Naive thymus-derived CD4-positive, alpha-beta T cell (primary cell): ENCODE results near the gene TMEM209. TPM values are rescaled to one million over a fixed set of nuclear protein-coding genes. Genes with fewer than 3 reads are reported as not detected.

ENCODE experiments used
- ATAC-seq: fragments of 150-1000 bp; cut with Tn5 transposase; 2 replicates; pipeline ENCODE4 v1.10.0; 2021; ENCODE audit warnings: mild to moderate bottlenecking, moderate library complexity
- CTCF ChIA-PET: fragments of 350-600 bp; sonication (Branson Sonifier 250); formaldehyde crosslinking; loops from one replicate; lab custom pipeline; 2021; ENCODE audit warnings: antibody characterized with exemption; lab: Charles Lee
- POLR2A ChIA-PET: fragments of 350-600 bp; sonication (Branson Sonifier 250); formaldehyde crosslinking; loops from one replicate; lab custom pipeline; 2021; ENCODE audit warnings: antibody characterized with exemption, inconsistent platforms; lab: Charles Lee
- DNase-seq, 9 donors: peaks; one replicate each; pipeline versions ENCODE4 v3.0.0 to v3.0.0-alpha.2; 2020 to 2022; ENCODE audit warnings: mixed read lengths in 1 of 9
- H3K27ac ChIP-seq: one replicate; pipeline ENCODE4 v1.7.0; 2013; ENCODE audit warnings: mild to moderate bottlenecking, low read depth, low read length, moderate library complexity
- H3K27me3 ChIP-seq, 2 donors: one replicate each; pipeline ENCODE4 v1.7.0; 2013; ENCODE audit warnings: low read length in 2 of 2, mild to moderate bottlenecking in 2 of 2, moderate library complexity in 2 of 2; ENCODE audit not compliant: control insufficient read depth in 2 of 2, insufficient read depth in 2 of 2
- H3K36me3 ChIP-seq, 3 experiments: 1 replicate in 2 of 3; 2 replicates in 1 of 3; pipeline ENCODE4 v1.7.0; 2013; ENCODE audit warnings: low read length in 3 of 3, mild to moderate bottlenecking in 3 of 3, moderate library complexity in 1 of 3; ENCODE audit not compliant: insufficient read depth in 3 of 3, control insufficient read depth in 2 of 3
- H3K4me1 ChIP-seq, 2 donors: one replicate each; pipeline ENCODE4 v1.7.0; 2013; ENCODE audit warnings: low read length in 2 of 2, mild to moderate bottlenecking in 2 of 2, moderate library complexity in 1 of 2; ENCODE audit not compliant: control insufficient read depth in 2 of 2, insufficient read depth in 2 of 2
- H3K4me3 ChIP-seq: 2 replicates; pipeline ENCODE4 v1.7.0; 2013; ENCODE audit warnings: mild to moderate bottlenecking, low read length
- H3K9me3 ChIP-seq, 3 experiments: 1 replicate in 2 of 3; 2 replicates in 1 of 3; pipeline ENCODE4 v1.7.0; 2013; ENCODE audit warnings: low read length in 3 of 3; ENCODE audit not compliant: control insufficient read depth in 2 of 3
- H3K27ac Mint-ChIP-seq, 9 donors: one replicate each; pipeline ENCODE4 v1.8.0; 2020 to 2022; ENCODE audit warnings: mixed read lengths in 9 of 9, mild to moderate bottlenecking in 8 of 9, moderate library complexity in 5 of 9, inconsistent platforms in 2 of 9
- H3K27me3 Mint-ChIP-seq, 5 donors: one replicate each; pipeline ENCODE4 v1.8.0; 2021 to 2022; ENCODE audit warnings: mixed read lengths in 5 of 5, mild to moderate bottlenecking in 1 of 5
- H3K36me3 Mint-ChIP-seq, 5 donors: one replicate each; pipeline ENCODE4 v1.8.0; 2020 to 2022; ENCODE audit warnings: mixed read lengths in 5 of 5, mild to moderate bottlenecking in 3 of 5, inconsistent platforms in 1 of 5
- H3K4me1 Mint-ChIP-seq, 7 donors: one replicate each; pipeline ENCODE4 v1.8.0; 2020 to 2022; ENCODE audit warnings: mixed read lengths in 7 of 7, mild to moderate bottlenecking in 3 of 7, inconsistent platforms in 1 of 7
- H3K4me3 Mint-ChIP-seq, 10 donors: one replicate each; pipeline ENCODE4 v1.8.0; 2020 to 2022; ENCODE audit warnings: mild to moderate bottlenecking in 10 of 10, mixed read lengths in 10 of 10, moderate library complexity in 6 of 10, inconsistent platforms in 2 of 10
- H3K9me3 Mint-ChIP-seq, 11 donors: one replicate each; pipeline ENCODE4 v1.8.0; 2020 to 2022; ENCODE audit warnings: mixed read lengths in 11 of 11, mild to moderate bottlenecking in 4 of 11, inconsistent platforms in 1 of 11, moderate library complexity in 1 of 11
- intact Hi-C, 2 donors: fragments of 100-400 bp; cut with micrococcal nuclease; formaldehyde crosslinking; loops; one replicate each; pipeline ENCODE4 v1.15.1; 2023
- polyA plus RNA-seq, 2 donors: library from polyadenylated mRNA; unstranded; fragments of 300-500 nt; fragmentation: Illumina TruSeq; gene quantifications; one replicate each; pipeline ENCODE4 v1.2.3, GENCODE V29; 2021
- total RNA-seq, 6 experiments: library from RNA in 5 of 6; stranded (reverse) in 5 of 6; gene quantifications; 1 replicate in 5 of 6; 2 replicates in 1 of 6; pipeline ENCODE4 v1.2.3 and lab custom pipeline; 2021 to 2026

The TMEM209 gene
- total and polyA plus RNA-seq, 7 experiments from 2014 or later: 18.8 to 53.9 (median 35.6) TPM

DNA sequence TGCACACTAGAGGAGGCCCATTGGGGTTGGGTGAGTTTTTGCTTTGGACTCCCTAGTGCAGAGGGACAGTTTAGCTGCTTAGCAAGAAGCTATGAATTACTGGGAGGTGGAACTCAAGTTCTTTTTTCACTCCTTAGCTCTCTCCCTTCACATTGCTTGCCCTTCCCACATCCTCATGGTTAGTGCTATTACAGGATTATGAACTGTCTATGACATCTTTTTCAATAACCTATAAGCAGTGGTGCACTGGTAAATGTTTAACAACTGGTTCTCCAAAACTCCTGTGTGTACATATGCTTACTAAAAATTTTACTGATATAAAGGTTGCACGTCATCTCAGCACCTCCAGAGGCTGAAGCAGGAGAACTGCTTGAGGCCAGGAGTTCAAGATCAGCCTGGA, 8.6 kb upstream of the TMEM209 start:
- DNase-seq: no peak
- POLR2A ChIA-PET: interaction anchor here (0.6 to 0.8 kb wide), 2 partner anchors 8 to 173 kb away, joined by 3 to 4 read pairs; partner anchors contain the start of gene TMEM209
- CTCF ChIA-PET: interaction anchor here (1.0 kb wide), 1 partner anchor 8 kb away, joined by 3 read pairs; no protein-coding TSS in a partner anchor
- H3K4me1 Mint-ChIP-seq: no peaks in the 10 kb centered on the region
- peaks cover 4 to 21% (median 10%) of the 10 kb centered on the region in 5 donors for H3K27me3 Mint-ChIP-seq
- no peaks in the 10 kb centered on the region for H3K36me3 ChIP-seq
- no peaks in the 10 kb centered on the region for H3K9me3 ChIP-seq
- intact Hi-C loops: no loop called here
- ATAC-seq: no peak
- H3K27ac ChIP-seq: no peak overlapping the region
- no peaks in the 10 kb centered on the region for H3K9me3 Mint-ChIP-seq
- no peak overlapping the region for H3K27ac Mint-ChIP-seq
- H3K27me3 ChIP-seq: peaks cover 0 to 2% of the 10 kb centered on the region in 2 donors
- H3K4me3 Mint-ChIP-seq: no peak overlapping the region
- H3K4me3 ChIP-seq: no peak overlapping the region
- H3K36me3 Mint-ChIP-seq: no peaks in the 10 kb centered on the region
- no peaks in the 10 kb centered on the region for H3K4me1 ChIP-seq

DNA sequence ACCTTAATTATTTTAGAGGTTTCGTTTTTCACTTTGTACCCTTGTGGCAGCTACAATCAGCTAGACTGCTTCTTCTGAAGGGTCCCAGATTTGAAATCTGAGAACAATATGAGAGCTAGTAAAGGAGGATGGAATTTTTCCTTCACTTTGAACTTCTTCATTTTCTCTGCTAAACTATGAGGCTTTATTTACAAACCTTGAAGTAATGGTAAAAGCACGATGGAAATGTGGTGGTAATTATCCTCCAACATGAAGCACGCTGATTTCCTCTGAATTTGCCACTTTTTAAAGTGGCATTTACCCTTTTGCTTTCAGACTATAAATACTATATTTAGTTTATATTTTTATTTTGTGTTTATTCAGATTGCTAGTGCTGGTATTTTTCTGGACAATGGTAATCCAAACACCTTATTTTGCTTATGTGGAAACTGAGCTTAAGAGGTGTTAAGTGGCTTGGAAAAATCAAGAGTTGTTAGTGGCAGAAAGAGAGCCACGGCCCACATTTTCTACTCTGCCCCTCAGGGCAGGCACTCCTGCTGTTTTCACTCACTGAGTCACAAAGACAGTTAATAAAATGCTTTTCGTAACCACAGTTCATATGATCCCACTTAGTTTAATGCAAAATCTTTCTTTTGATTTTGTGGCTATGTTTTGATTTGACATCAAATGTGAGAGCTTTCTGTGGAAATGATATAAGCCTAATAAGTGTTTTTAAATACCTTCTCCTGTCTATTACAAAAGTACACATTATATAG, 5.2 kb upstream of the TMEM209 start:
- ATAC-seq (no peak), DNase-seq (no peak)
- Histone ChIP-seq H3K27me3 (peaks cover 0 to 2% of the 10 kb centered on the region in 2 donors), H3K27ac (no peak overlapping the region), H3K9me3 (no peaks in the 10 kb centered on the region), H3K36me3 (no peaks in the 10 kb centered on the region), H3K4me3 (no peak overlapping the region), H3K4me1 (peaks cover 6 to 7% of the 10 kb centered on the region in 2 donors)
- Mint-ChIP-seq H3K9me3 (no peaks in the 10 kb centered on the region), H3K36me3 (peaks cover 0 to under 1% (median 0%) of the 10 kb centered on the region in 5 donors), H3K27ac (no peak overlapping the region), H3K4me3 (no peak overlapping the region), H3K4me1 (peaks cover 2 to 10% (median 4%) of the 10 kb centered on the region in 7 donors), H3K27me3 (peaks cover 4 to 20% (median 10%) of the 10 kb centered on the region in 5 donors)
- intact Hi-C loops: no loop called here
- CTCF ChIA-PET: interaction anchor here (0.6 to 0.7 kb wide), 2 partner anchors 420 to 1326 kb away, joined by 4 read pairs; no protein-coding TSS in a partner anchor
- POLR2A ChIA-PET: no interaction called here

DNA sequence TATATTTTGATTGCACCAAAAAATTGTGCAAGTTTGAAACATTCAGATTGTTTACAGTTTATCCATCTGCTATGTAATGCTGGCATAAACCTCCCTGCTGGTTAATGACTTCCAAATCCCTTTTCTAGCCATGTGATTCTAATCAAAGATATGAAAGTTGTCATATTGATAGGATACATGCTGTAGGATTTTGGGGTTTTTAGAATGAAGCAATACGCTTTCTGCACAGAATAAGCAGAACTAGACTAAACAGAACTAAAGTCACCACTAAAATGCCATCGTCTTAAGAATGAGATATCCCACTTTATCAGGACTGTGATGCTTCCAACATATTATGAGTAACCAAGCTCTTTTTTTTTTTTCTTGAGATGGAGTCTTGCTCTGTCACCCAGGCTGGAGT, 3.3 kb upstream of the TMEM209 start:
- no peak overlapping the region for H3K27ac Mint-ChIP-seq
- peaks cover 7 to 23% (median 20%) of the 10 kb centered on the region in 7 donors for H3K4me1 Mint-ChIP-seq
- DNase-seq (no peak), ATAC-seq (no peak)
- H3K27me3 Mint-ChIP-seq: peaks cover 0 to 17% (median 6%) of the 10 kb centered on the region in 5 donors
- H3K4me1 ChIP-seq: peaks cover 11 to 14% of the 10 kb centered on the region in 2 donors
- H3K27me3 ChIP-seq: peaks cover 0 to 2% of the 10 kb centered on the region in 2 donors
- ChIA-PET POLR2A (interaction anchor here (0.7 kb wide), 1 partner anchor 66 kb away, joined by 4 read pairs; no protein-coding TSS in a partner anchor), CTCF (interaction anchor here (0.5 to 1.1 kb wide), 3 partner anchors 208 to 1413 kb away, joined by 3 read pairs; no protein-coding TSS in a partner anchor)
- H3K36me3 Mint-ChIP-seq: peaks cover 0 to 5% (median under 1%) of the 10 kb centered on the region in 5 donors
- H3K4me3 Mint-ChIP-seq: no peak overlapping the region
- no peak overlapping the region for H3K27ac ChIP-seq
- peaks cover 0 to 4% (median 1%) of the 10 kb centered on the region in 3 experiments for H3K36me3 ChIP-seq
- H3K4me3 ChIP-seq: no peak overlapping the region
- no peaks in the 10 kb centered on the region for H3K9me3 ChIP-seq
- H3K9me3 Mint-ChIP-seq: no peaks in the 10 kb centered on the region
- intact Hi-C loops: loop anchor here (5.0 to 10.0 kb wide), 4 partner anchors 184 to 984 kb away; partner anchors contain the start of genes AHCYL2 (in 1 of the 2), CEP41 (in 1 of the 2) and NRF1 (in 1 of the 2)

DNA sequence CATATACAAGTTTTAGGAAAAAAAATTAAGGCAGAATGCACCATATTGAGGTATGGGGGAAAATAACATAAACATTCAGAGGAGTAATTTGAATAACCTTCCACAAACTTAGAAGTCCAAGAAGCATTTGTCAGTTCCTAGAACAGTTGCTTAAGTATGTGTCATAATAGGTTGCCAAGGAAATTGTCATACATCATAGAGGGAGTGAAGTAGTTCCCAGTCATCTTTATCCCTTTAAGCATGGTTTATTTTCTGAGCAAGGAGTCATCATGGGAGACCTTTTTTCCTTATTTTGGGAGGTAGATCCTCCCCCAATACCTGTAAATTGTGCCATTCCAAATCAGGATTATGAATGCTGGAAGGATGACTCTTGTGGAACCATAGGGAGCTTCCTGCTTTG, 2.4 kb upstream of the TMEM209 start, which contains the start of gene SSMEM1:
Gene SSMEM1 (plus strand): TSS at position 219 of the 400 bp plus-strand sequence. CDS start 51 bp downstream, at position 270.
- Mint-ChIP-seq H3K4me1 (peaks cover 9 to 29% (median 25%) of the 10 kb centered on the region in 7 donors), H3K27ac (peak within 1 kb of the TSS in 2 of 9 donors; percentile 32), H3K36me3 (peaks cover 4 to 9% (median 5%) of the 10 kb centered on the region in 5 donors), H3K9me3 (no peaks in the 10 kb centered on the region), H3K27me3 (peaks cover 0 to 16% (median 6%) of the 10 kb centered on the region in 5 donors), H3K4me3 (peak within 1 kb of the TSS in 6 of 10 donors; percentile 24 to 61 (median 51))
- POLR2A ChIA-PET: no interaction called here
- Histone ChIP-seq H3K27me3 (peaks cover 0 to under 1% of the 10 kb centered on the region in 2 donors), H3K9me3 (no peaks in the 10 kb centered on the region), H3K4me1 (peaks cover 11 to 14% of the 10 kb centered on the region in 2 donors), H3K4me3 (no peak within 1 kb of the TSS), H3K27ac (no peak within 1 kb of the TSS), H3K36me3 (peaks cover 0 to 5% (median 4%) of the 10 kb centered on the region in 3 experiments)
- intact Hi-C loops: loop anchor here (5.0 to 10.0 kb wide), 4 partner anchors 185 to 983 kb away; partner anchors contain the start of genes AHCYL2 (in 1 of the 2), CEP41 (in 1 of the 2) and NRF1 (in 1 of the 2)
- CTCF ChIA-PET: interaction anchor here (1.1 kb wide), 1 partner anchor 551 kb away, joined by 3 read pairs; no protein-coding TSS in a partner anchor
- ATAC-seq: no peak
- DNase-seq: no peak

DNA sequence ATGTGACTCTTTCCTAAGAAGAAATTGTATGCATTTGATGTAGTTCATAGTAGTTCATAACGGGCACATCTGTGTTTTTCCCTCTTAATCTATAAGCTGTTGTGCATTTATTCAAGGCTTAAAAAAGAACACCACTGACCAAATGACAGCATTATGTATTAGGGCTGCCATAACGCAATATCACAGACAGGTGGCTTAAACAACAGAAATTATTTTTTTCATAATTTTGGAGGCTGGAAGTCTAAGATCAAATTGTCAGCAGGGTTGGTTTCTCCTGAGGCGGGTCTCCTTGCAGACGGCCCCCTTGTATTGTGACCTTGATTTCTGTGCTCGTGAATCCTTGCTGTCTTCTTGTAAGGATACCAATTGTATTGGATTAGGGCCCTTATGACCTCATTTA, 1.8 kb upstream of the TMEM209 start:
- H3K9me3 ChIP-seq: no peaks in the 10 kb centered on the region
- Mint-ChIP-seq H3K27me3 (peaks cover 0 to 11% (median 3%) of the 10 kb centered on the region in 5 donors), H3K36me3 (peaks cover 5 to 10% (median 9%) of the 10 kb centered on the region in 5 donors), H3K27ac (peak overlapping the region in 2 of 9 donors; percentile 32), H3K4me3 (peak overlapping the region in 6 of 10 donors; percentile 24 to 61 (median 51)), H3K9me3 (no peaks in the 10 kb centered on the region), H3K4me1 (peaks cover 9 to 34% (median 29%) of the 10 kb centered on the region in 7 donors)
- peaks cover 0 to 10% (median 9%) of the 10 kb centered on the region in 3 experiments for H3K36me3 ChIP-seq
- intact Hi-C loops: loop anchor here (5.0 to 10.0 kb wide), 4 partner anchors 185 to 982 kb away; partner anchors contain the start of genes AHCYL2 (in 1 of the 2), CEP41 (in 1 of the 2) and NRF1 (in 1 of the 2)
- POLR2A ChIA-PET: interaction anchor here (0.6 kb wide), 1 partner anchor 191 kb away, joined by 4 read pairs; no protein-coding TSS in a partner anchor
- no peak overlapping the region for H3K4me3 ChIP-seq
- no peak overlapping the region for H3K27ac ChIP-seq
- peaks cover 11 to 14% of the 10 kb centered on the region in 2 donors for H3K4me1 ChIP-seq
- ATAC-seq (no peak), DNase-seq (no peak)
- no peaks in the 10 kb centered on the region for H3K27me3 ChIP-seq
- CTCF ChIA-PET: no interaction called here

DNA sequence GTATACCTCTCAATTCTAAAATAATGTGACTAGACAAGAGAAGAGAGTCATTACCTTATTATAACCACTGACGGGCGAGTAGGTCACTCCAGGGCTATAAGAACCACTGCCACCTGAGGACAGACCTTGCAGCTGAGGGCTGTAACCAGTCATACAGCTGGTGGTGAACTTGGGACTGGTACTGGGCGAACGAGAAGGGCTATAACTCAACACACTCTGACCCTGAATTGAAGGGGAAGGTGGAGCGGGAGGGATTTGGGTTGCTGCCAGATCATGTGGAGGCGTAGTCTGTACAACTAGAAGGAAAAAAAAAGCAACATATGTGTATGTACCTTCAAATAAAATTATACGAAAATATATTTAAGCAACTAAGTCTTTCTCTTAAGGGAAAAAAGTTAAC, 3.4 kb downstream of the TMEM209 start:
- intact Hi-C loops: loop anchor here in 1 of 2 donors (5.0 to 10.0 kb wide), 3 partner anchors 241 to 977 kb away; partner anchors contain the start of genes AHCYL2, CEP41 and NRF1
- no peaks in the 10 kb centered on the region for H3K9me3 ChIP-seq
- ATAC-seq: no peak
- Mint-ChIP-seq H3K36me3 (peaks cover 11 to 42% (median 33%) of the 10 kb centered on the region in 5 donors), H3K27ac (no peak overlapping the region), H3K9me3 (no peaks in the 10 kb centered on the region), H3K4me3 (peak overlapping the region in 3 of 10 donors; percentile 20 to 51 (median 29)), H3K4me1 (peaks cover 17 to 55% (median 46%) of the 10 kb centered on the region in 7 donors), H3K27me3 (no peaks in the 10 kb centered on the region)
- peaks cover 4 to 29% (median 20%) of the 10 kb centered on the region in 3 experiments for H3K36me3 ChIP-seq
- H3K4me1 ChIP-seq: peaks cover 11 to 14% of the 10 kb centered on the region in 2 donors
- no peak for DNase-seq
- ChIA-PET CTCF (no interaction called here), POLR2A (no interaction called here)
- H3K27me3 ChIP-seq: no peaks in the 10 kb centered on the region
- H3K27ac ChIP-seq: no peak overlapping the region
- no peak overlapping the region for H3K4me3 ChIP-seq
